H1 (cell line): Measurements from ENCODE around the gene NOL12. TPM values are rescaled to one million over a fixed set of nuclear protein-coding genes. Genes with fewer than 3 reads are reported as not detected.

Experiments used
- CTCF ChIA-PET: fragments of 300-600 bp; sonication (Branson Sonifier 250); formaldehyde crosslinking; loops from one replicate; lab custom pipeline; 2021; ENCODE audit not compliant: partially characterized antibody; lab: Charles Lee
- POLR2A ChIA-PET: fragments of 300-600 bp; sonication (Branson Sonifier 250); formaldehyde crosslinking; loops from one replicate; lab custom pipeline; 2021; ENCODE audit warnings: inconsistent platforms; ENCODE audit not compliant: partially characterized antibody; lab: Charles Lee
- DNase-seq, 2 experiments: peaks; one replicate each; pipeline versions ENCODE4 v3.0.0 to v3.0.0-alpha.2; 2010 to 2022; ENCODE audit warnings: low spot score in 2 of 2, low read depth in 1 of 2, mixed read lengths in 1 of 2
- FAIRE-seq: peaks from 2 replicates; lab custom pipeline; 2011; peaks lifted over from hg19 to GRCh38; lab: Jason Lieb, UNC
- H2AFZ ChIP-seq: 2 replicates; pipeline ENCODE4 v1.8.1; 2012; ENCODE audit warnings: low read length, inconsistent platforms
- H2AK5ac ChIP-seq: 2 replicates; pipeline ENCODE4 v1.6.1; 2013; ENCODE audit warnings: low read depth, low read length
- H2BK120ac ChIP-seq: replicated peaks from 2 replicates; pipeline ENCODE3; 2013; ENCODE audit warnings: low read depth, low read length, inconsistent platforms
- H2BK12ac ChIP-seq: 2 replicates; pipeline ENCODE4 v1.6.1; 2013; ENCODE audit warnings: low read depth, low read length
- H2BK15ac ChIP-seq: 2 replicates; pipeline ENCODE4 v1.6.1; 2013; ENCODE audit warnings: low read length
- H2BK20ac ChIP-seq: 2 replicates; pipeline ENCODE4 v1.6.1; 2013; ENCODE audit warnings: low read length
- H2BK5ac ChIP-seq: 2 replicates; pipeline ENCODE4 v1.6.1; 2013; ENCODE audit warnings: low read depth, low read length
- H3K14ac ChIP-seq: 2 replicates; pipeline ENCODE4 v1.6.1; 2013; ENCODE audit warnings: inconsistent platforms; ENCODE audit not compliant: insufficient read length
- H3K18ac ChIP-seq: 2 replicates; pipeline ENCODE4 v1.6.1; 2013; ENCODE audit warnings: low read length; ENCODE audit errors: extremely low read depth
- H3K23ac ChIP-seq: 2 replicates; pipeline ENCODE4 v1.6.1; 2013; ENCODE audit warnings: inconsistent platforms; ENCODE audit not compliant: insufficient read length
- H3K23me2 ChIP-seq: 2 replicates; pipeline ENCODE4 v1.6.1; 2013; ENCODE audit warnings: low read depth, low read length
- H3K27ac ChIP-seq: 2 replicates; pipeline ENCODE4 v1.6.1; 2011; ENCODE audit warnings: low read depth, low read length, inconsistent platforms
- H3K27me3 ChIP-seq, 4 experiments: replicated peaks in 1 of 4; 1 replicate in 1 of 4; 2 replicates in 3 of 4; pipeline versions ENCODE4 v1.6.1 to v1.8.1; 2011 to 2013; ENCODE audit warnings: low read length in 3 of 4, mild to moderate bottlenecking in 3 of 4, inconsistent platforms in 2 of 4, mixed read lengths in 2 of 4, moderate library complexity in 1 of 4; ENCODE audit not compliant: control insufficient read depth in 3 of 4, insufficient read depth in 3 of 4; ENCODE audit errors: extremely low read depth in 1 of 4
- H3K36me3 ChIP-seq, 4 experiments: 2 replicates each; pipeline versions ENCODE4 v1.6.1 to v1.8.1; 2011 to 2013; ENCODE audit warnings: mild to moderate bottlenecking in 4 of 4, low read length in 3 of 4, moderate library complexity in 2 of 4, control low read depth in 1 of 4, inconsistent platforms in 1 of 4; ENCODE audit not compliant: insufficient read depth in 4 of 4, control insufficient read depth in 2 of 4
- H3K4ac ChIP-seq: replicated peaks from 2 replicates; pipeline ENCODE3; 2013; ENCODE audit warnings: low read length, low read depth, mixed read lengths, inconsistent platforms; ENCODE audit not compliant: insufficient read length
- H3K4me1 ChIP-seq, 4 experiments: replicated peaks in 1 of 4; 1 replicate in 1 of 4; 2 replicates in 3 of 4; pipeline versions ENCODE4 v1.6.1 to v1.8.1; 2011 to 2013; ENCODE audit warnings: low read length in 3 of 4, inconsistent platforms in 2 of 4, mixed read lengths in 1 of 4; ENCODE audit not compliant: insufficient read depth in 4 of 4, control insufficient read depth in 3 of 4
- H3K4me2 ChIP-seq, 2 experiments: 2 replicates each; pipeline versions ENCODE4 v1.6.1 to v1.8.1; 2011 to 2013; ENCODE audit warnings: low read depth in 2 of 2, low read length in 2 of 2, control low read depth in 1 of 2, inconsistent platforms in 1 of 2, mild to moderate bottlenecking in 1 of 2; ENCODE audit not compliant: insufficient read depth in 1 of 2
- H3K4me3 ChIP-seq, 4 experiments: fragments of 200-600, 300-600 bp in 1 of 4; sonication (generic), shearing (Covaris generic), sonication (Bioruptor Twin) in 1 of 4; 2 replicates each; pipeline versions ENCODE4 v1.5.1 to v1.8.1; 2011 to 2016; ENCODE audit warnings: low read length in 4 of 4, low read depth in 3 of 4, control low read depth in 2 of 4, inconsistent platforms in 2 of 4, mild to moderate bottlenecking in 2 of 4, mixed read lengths in 1 of 4, moderate library complexity in 1 of 4; ENCODE audit not compliant: insufficient read depth in 2 of 4; ENCODE audit errors: extremely low read depth in 1 of 4
- H3K56ac ChIP-seq: replicated peaks from 2 replicates; pipeline ENCODE3; 2013; ENCODE audit warnings: low read depth, mild to moderate bottlenecking, mixed read lengths, low read length, inconsistent platforms; ENCODE audit not compliant: insufficient read length
- H3K79me1 ChIP-seq: 2 replicates; pipeline ENCODE4 v1.6.1; 2013; ENCODE audit warnings: low read depth, low read length, control low read depth
- H3K79me2 ChIP-seq, 2 experiments: 2 replicates each; pipeline versions ENCODE4 v1.6.1 to v1.8.1; 2012 to 2013; ENCODE audit warnings: low read length in 2 of 2, mild to moderate bottlenecking in 2 of 2, inconsistent platforms in 1 of 2; ENCODE audit not compliant: insufficient read depth in 2 of 2, control insufficient read depth in 1 of 2
- H3K9ac ChIP-seq, 4 experiments: replicated peaks in 1 of 4; 1 replicate in 1 of 4; 2 replicates in 3 of 4; pipeline versions ENCODE4 v1.6.1 to v1.8.1; 2011 to 2013; ENCODE audit warnings: low read depth in 3 of 4, low read length in 3 of 4, control low read depth in 2 of 4, mild to moderate bottlenecking in 2 of 4, moderate library complexity in 2 of 4, inconsistent platforms in 1 of 4; ENCODE audit errors: extremely low read depth in 1 of 4
- H3K9me3 ChIP-seq, 2 experiments: 2 replicates each; pipeline versions ENCODE4 v1.6.1 to v1.8.1; 2012 to 2013; ENCODE audit warnings: mild to moderate bottlenecking in 2 of 2, moderate library complexity in 2 of 2, control low read depth in 1 of 2, inconsistent platforms in 1 of 2, low read depth in 1 of 2, low read length in 1 of 2, mixed read lengths in 1 of 2; ENCODE audit not compliant: insufficient read depth in 2 of 2
- H4K20me1 ChIP-seq, 2 experiments: replicated peaks in 1 of 2; 2 replicates each; pipeline versions ENCODE3 to v1.8.1; 2011 to 2013; ENCODE audit warnings: inconsistent platforms in 2 of 2, low read length in 2 of 2, mild to moderate bottlenecking in 1 of 2; ENCODE audit not compliant: insufficient read depth in 2 of 2, control insufficient read depth in 1 of 2
- H4K5ac ChIP-seq: 2 replicates; pipeline ENCODE4 v1.6.1; 2013; ENCODE audit warnings: low read length, low read depth, mixed read lengths, inconsistent platforms; ENCODE audit not compliant: insufficient read length
- H4K8ac ChIP-seq: 2 replicates; pipeline ENCODE4 v1.8.0; 2013; ENCODE audit warnings: mild to moderate bottlenecking, moderate library complexity, low read length, inconsistent platforms; ENCODE audit not compliant: insufficient read depth; ENCODE audit errors: extremely low read depth
- H4K91ac ChIP-seq: replicated peaks from 2 replicates; pipeline ENCODE3; 2013; ENCODE audit warnings: low read length, mixed read lengths, inconsistent platforms; ENCODE audit not compliant: insufficient read length
- BACH1 ChIP-seq: IDR thresholded peaks from 2 replicates; pipeline ENCODE4 v1.6.1; 2012; ENCODE audit warnings: low read length, improper control_type of control experiment
- CEBPB ChIP-seq: IDR thresholded peaks from 2 replicates; pipeline ENCODE4 v1.6.1; 2012; ENCODE audit warnings: low read depth, low read length
- CHD2 ChIP-seq: IDR thresholded peaks from 2 replicates; pipeline ENCODE4 v1.6.1; 2012; ENCODE audit warnings: low read length, improper control_type of control experiment
- EZH2 ChIP-seq: fragments of 200-600 bp; sonication (generic); IDR thresholded peaks from 2 replicates; pipeline ENCODE4 v1.7.1; 2012; ENCODE audit warnings: low read depth, mild to moderate bottlenecking, moderate library complexity, low read length, inconsistent platforms; ENCODE audit not compliant: severe bottlenecking
- KDM5A ChIP-seq: fragments of 200-600 bp; IDR thresholded peaks from 2 replicates; pipeline ENCODE4 v1.7.1; 2012; ENCODE audit warnings: mild to moderate bottlenecking, low read length, inconsistent platforms, mixed read lengths
- PHF8 ChIP-seq: fragments of 200-600 bp; sonication (generic); conservative IDR thresholded peaks from 2 replicates; pipeline ENCODE4 v1.7.1; 2012; ENCODE audit warnings: low read depth, mild to moderate bottlenecking, inconsistent platforms, low read length, moderate library complexity
- POU5F1 ChIP-seq: IDR thresholded peaks from 2 replicates; pipeline ENCODE4 v1.6.1; 2011; ENCODE audit warnings: low read depth, mild to moderate bottlenecking, low read length, moderate library complexity
- SIRT6 ChIP-seq: IDR thresholded peaks from one replicate; pipeline ENCODE4 v1.7.1; 2012; ENCODE audit warnings: low read length, inconsistent platforms
- SP2 ChIP-seq: IDR thresholded peaks from 2 replicates; pipeline ENCODE4 v1.6.1; 2012; ENCODE audit warnings: mild to moderate bottlenecking, low read length, inconsistent platforms
- SP4 ChIP-seq: IDR thresholded peaks from 2 replicates; pipeline ENCODE4 v1.6.1; 2012; ENCODE audit warnings: low read length, inconsistent platforms
- TAF1 ChIP-seq: IDR thresholded peaks from 2 replicates; pipeline ENCODE4 v1.6.1; 2011; ENCODE audit warnings: mild to moderate bottlenecking, low read depth, low read length
- TBP ChIP-seq: IDR thresholded peaks from 2 replicates; pipeline ENCODE4 v1.6.1; 2011; ENCODE audit warnings: low read depth, low read length, improper control_type of control experiment
- WGBS, 2 experiments: shearing (Covaris generic) in 1 of 2; methylation state at CpG; one replicate each; pipeline versions ENCODE4 v1.1.6 to v1.1.7; 2013 to 2015; ENCODE audit warnings: low lambda C conversion rate in 2 of 2, mixed read lengths in 2 of 2, inconsistent platforms in 1 of 2, low coverage in 1 of 2, missing lambda C conversion rate in 1 of 2; ENCODE audit not compliant: insufficient replicate concordance in 2 of 2, insufficient coverage in 1 of 2, insufficient read length in 1 of 2; ENCODE audit errors: extremely low coverage in 1 of 2, missing lambda C conversion rate in 1 of 2; 5-methylcytosine and 5-hydroxymethylcytosine counted together
- polyA plus RNA-seq, 7 experiments: library from polyadenylated mRNA; depleted of rRNA in 3 of 7; stranded (reverse) in 5 of 7; unstranded in 2 of 7; fragments of >200 nt in 5 of 7; fragments of 200-250 nt in 2 of 7; gene quantifications; 1 replicate in 5 of 7; 2 replicates in 1 of 7; 4 replicates in 1 of 7; pipeline versions ENCODE4 v1.2.1 to v1.2.3, GENCODE V29; 2011 to 2013; ENCODE audit warnings: missing spikeins in 2 of 7, mixed read lengths in 2 of 7
- total RNA-seq: library from RNA; stranded (reverse); fragmentation: NEBNext Ultra II Directional; extraction: Animal tissue kit (Norgen Biotek cat#: 25700); gene quantifications from 2 replicates; pipeline ENCODE4 v1.2.1, GENCODE V29; 2021

The NOL12 gene
- total and polyA plus RNA-seq, 2 of the 8 experiments (the other 6 are each of a cell fraction or from before 2014, with no cell fraction given) = 25.3 to 28.3 TPM

GRCh38 chr22:37662039-37662438 is 24.1 kb upstream of the NOL12 start:
- no peak overlapping the region for H3K18ac ChIP-seq
- no peak overlapping the region for H3K23ac ChIP-seq
- no peak overlapping the region for H2BK120ac ChIP-seq
- no peak overlapping the region for H4K8ac ChIP-seq
- H3K79me2 ChIP-seq = peaks cover 25 to 56% of the 10 kb centered on the region in 2 experiments; a peak in 3 of 4 replicates
- no peak overlapping the region for H3K9ac ChIP-seq
- H2BK15ac ChIP-seq = no peak overlapping the region
- ChIA-PET POLR2A (interaction anchor here (0.6 to 5.1 kb wide), 5 partner anchors 10 to 142 kb away, joined by 3 to 37 read pairs (median 13); partner anchors contain the start of gene LGALS1), CTCF (interaction anchor here (0.6 to 12.1 kb wide), 12 partner anchors 9 to 121 kb away, joined by 3 to 165 read pairs (median 4); partner anchors contain the start of genes LGALS1, NOL12 and SH3BP1)
- peaks cover 23 to 43% of the 10 kb centered on the region in 2 experiments for H4K20me1 ChIP-seq
- FAIRE-seq (no peak), DNase-seq (no peak)
- no peak overlapping the region for H2BK5ac ChIP-seq
- H2BK20ac ChIP-seq = no peak overlapping the region
- H3K4ac ChIP-seq = no peak overlapping the region
- H3K56ac ChIP-seq = no peak overlapping the region
- peaks cover 30% of the 10 kb centered on the region for H3K79me1 ChIP-seq
- H3K36me3 ChIP-seq = peaks cover 2 to 16% (median 8%) of the 10 kb centered on the region in 4 experiments; a peak in 5 of 8 replicates
- no peak overlapping the region for H3K4me3 ChIP-seq
- no peak overlapping the region for H2AK5ac ChIP-seq
- peaks cover 0 to 21% (median 6%) of the 10 kb centered on the region in 4 experiments; a peak in 5 of 7 replicates for H3K4me1 ChIP-seq
- H4K91ac ChIP-seq = no peak overlapping the region
- 95% methylated on average over 5 of the region's 5 CpGs; no CpG with 5 or more reads in 1 of the 2 experiments for WGBS, 2 experiments
- H2BK12ac ChIP-seq = no peak overlapping the region
- H3K27ac ChIP-seq = no peak overlapping the region
- H3K4me2 ChIP-seq = no peak overlapping the region
- H3K14ac ChIP-seq = no peak overlapping the region
- H2AFZ ChIP-seq = no peak overlapping the region
- no peaks in the 10 kb centered on the region for H3K9me3 ChIP-seq
- no peaks in the 10 kb centered on the region for H3K27me3 ChIP-seq
- TF ChIP-seq CEBPB (no peak), SIRT6 (no peak), BACH1 (no peak), CHD2 (no peak), EZH2 (no peak), SP2 (no peak), TBP (no peak), POU5F1 (no peak), PHF8 (no peak), KDM5A (no peak), TAF1 (no peak), SP4 (no peak)
- no peak overlapping the region for H4K5ac ChIP-seq
- peaks cover 11% of the 10 kb centered on the region for H3K23me2 ChIP-seq
